WTC11 (cell line): ENCODE measurements around the gene KLK15.

Experiments used
- CBFB ChIP-seq: sonication (generic); formaldehyde crosslinking; IDR thresholded peaks from 2 replicates; pipeline ENCODE4 v1.8.1; 2022; ENCODE audit warnings: mild to moderate bottlenecking, low read depth, missing genetic modification reagents
- GABPB1 ChIP-seq: sonication (generic); formaldehyde crosslinking; IDR thresholded peaks from 2 replicates; pipeline ENCODE4 v1.8.1; 2023; ENCODE audit warnings: mild to moderate bottlenecking, missing genetic modification reagents
- IRF2 ChIP-seq: sonication (generic); formaldehyde crosslinking; IDR thresholded peaks from 2 replicates; pipeline ENCODE4 v1.8.0; 2022; ENCODE audit warnings: low read depth, missing genetic modification reagents, borderline replicate concordance
- JUN ChIP-seq: sonication (generic); formaldehyde crosslinking; IDR thresholded peaks from 2 replicates; pipeline ENCODE4 v1.8.0; 2023; ENCODE audit warnings: mild to moderate bottlenecking, missing genetic modification reagents
- KAT7 ChIP-seq: sonication (generic); formaldehyde crosslinking; IDR thresholded peaks from 2 replicates; pipeline ENCODE4 v1.8.1; 2023; ENCODE audit warnings: missing genetic modification reagents, mild to moderate bottlenecking, borderline replicate concordance
- TP53 ChIP-seq: sonication (generic); formaldehyde crosslinking; IDR thresholded peaks from 2 replicates; pipeline ENCODE4 v1.8.1; 2023; ENCODE audit warnings: mild to moderate bottlenecking, missing genetic modification reagents
- ZNF232 ChIP-seq: sonication (generic); formaldehyde crosslinking; IDR thresholded peaks from 2 replicates; pipeline ENCODE4 v1.8.0; 2022; ENCODE audit warnings: mild to moderate bottlenecking, missing genetic modification reagents
- ZNF263 ChIP-seq: sonication (generic); formaldehyde crosslinking; IDR thresholded peaks from 2 replicates; pipeline ENCODE4 v1.8.1; 2022; ENCODE audit warnings: low read depth, mild to moderate bottlenecking, moderate library complexity, missing genetic modification reagents
- TF ChIP-seq, protein P1 (sequence below): fragments of 200-600 bp; IDR thresholded peaks from 2 replicates; pipeline ENCODE4 v1.8.0; 2022; ENCODE audit warnings: antibody characterized with exemption
- TF ChIP-seq, protein P2 (sequence below): sonication (generic); formaldehyde crosslinking; IDR thresholded peaks from 2 replicates; pipeline ENCODE4 v1.8.0; 2022; ENCODE audit warnings: mild to moderate bottlenecking, missing genetic modification reagents
- TF ChIP-seq, protein P3 (sequence below): sonication (generic); formaldehyde crosslinking; IDR thresholded peaks from 2 replicates; pipeline ENCODE4 v1.8.1; 2023; ENCODE audit warnings: mild to moderate bottlenecking, missing genetic modification reagents, moderate library complexity
- TF ChIP-seq, protein P4 (sequence below): fragments of 250-450 bp; sonication (Bioruptor Pico); conservative IDR thresholded peaks from 2 replicates; pipeline ENCODE4 v1.9.0; 2021; ENCODE audit warnings: mild to moderate bottlenecking

DNA sequence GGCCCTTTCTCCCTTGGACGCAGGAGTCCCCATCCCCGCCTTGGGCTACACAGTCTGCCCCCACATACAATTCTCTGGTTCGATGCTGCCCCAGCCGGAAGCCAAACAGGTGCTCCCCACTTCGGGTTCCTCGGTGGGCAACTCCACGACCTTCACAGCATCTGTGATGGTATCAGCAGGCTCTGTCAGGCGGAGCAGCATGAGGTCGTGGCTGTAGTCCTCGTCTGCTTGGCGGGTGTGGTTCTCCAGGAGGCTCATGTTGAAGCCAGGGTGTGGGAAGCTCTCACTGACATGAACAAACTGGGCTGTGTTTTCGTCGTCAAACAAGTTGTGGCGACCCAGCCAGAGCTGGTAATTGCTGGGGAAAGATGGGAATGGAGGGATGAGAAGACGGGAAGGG lies 13.3 kb downstream of the KLK15 start:
- TF ChIP-seq, protein P1, sequence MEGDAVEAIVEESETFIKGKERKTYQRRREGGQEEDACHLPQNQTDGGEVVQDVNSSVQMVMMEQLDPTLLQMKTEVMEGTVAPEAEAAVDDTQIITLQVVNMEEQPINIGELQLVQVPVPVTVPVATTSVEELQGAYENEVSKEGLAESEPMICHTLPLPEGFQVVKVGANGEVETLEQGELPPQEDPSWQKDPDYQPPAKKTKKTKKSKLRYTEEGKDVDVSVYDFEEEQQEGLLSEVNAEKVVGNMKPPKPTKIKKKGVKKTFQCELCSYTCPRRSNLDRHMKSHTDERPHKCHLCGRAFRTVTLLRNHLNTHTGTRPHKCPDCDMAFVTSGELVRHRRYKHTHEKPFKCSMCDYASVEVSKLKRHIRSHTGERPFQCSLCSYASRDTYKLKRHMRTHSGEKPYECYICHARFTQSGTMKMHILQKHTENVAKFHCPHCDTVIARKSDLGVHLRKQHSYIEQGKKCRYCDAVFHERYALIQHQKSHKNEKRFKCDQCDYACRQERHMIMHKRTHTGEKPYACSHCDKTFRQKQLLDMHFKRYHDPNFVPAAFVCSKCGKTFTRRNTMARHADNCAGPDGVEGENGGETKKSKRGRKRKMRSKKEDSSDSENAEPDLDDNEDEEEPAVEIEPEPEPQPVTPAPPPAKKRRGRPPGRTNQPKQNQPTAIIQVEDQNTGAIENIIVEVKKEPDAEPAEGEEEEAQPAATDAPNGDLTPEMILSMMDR = no peak
- TF ChIP-seq ZNF263 (CRISPR knock-in tag) = no peak
- TF ChIP-seq CBFB = no peak
- no peak for TF ChIP-seq JUN (CRISPR knock-in tag)
- no peak for TF ChIP-seq GABPB1 (CRISPR knock-in tag)
- TF ChIP-seq, protein P2, sequence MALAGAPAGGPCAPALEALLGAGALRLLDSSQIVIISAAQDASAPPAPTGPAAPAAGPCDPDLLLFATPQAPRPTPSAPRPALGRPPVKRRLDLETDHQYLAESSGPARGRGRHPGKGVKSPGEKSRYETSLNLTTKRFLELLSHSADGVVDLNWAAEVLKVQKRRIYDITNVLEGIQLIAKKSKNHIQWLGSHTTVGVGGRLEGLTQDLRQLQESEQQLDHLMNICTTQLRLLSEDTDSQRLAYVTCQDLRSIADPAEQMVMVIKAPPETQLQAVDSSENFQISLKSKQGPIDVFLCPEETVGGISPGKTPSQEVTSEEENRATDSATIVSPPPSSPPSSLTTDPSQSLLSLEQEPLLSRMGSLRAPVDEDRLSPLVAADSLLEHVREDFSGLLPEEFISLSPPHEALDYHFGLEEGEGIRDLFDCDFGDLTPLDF (CRISPR knock-in tag) = no peak
- TF ChIP-seq, protein P3, sequence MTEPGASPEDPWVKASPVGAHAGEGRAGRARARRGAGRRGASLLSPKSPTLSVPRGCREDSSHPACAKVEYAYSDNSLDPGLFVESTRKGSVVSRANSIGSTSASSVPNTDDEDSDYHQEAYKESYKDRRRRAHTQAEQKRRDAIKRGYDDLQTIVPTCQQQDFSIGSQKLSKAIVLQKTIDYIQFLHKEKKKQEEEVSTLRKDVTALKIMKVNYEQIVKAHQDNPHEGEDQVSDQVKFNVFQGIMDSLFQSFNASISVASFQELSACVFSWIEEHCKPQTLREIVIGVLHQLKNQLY (CRISPR knock-in tag) = no peak
- no peak for TF ChIP-seq KAT7 (CRISPR knock-in tag)
- TF ChIP-seq, protein P4, sequence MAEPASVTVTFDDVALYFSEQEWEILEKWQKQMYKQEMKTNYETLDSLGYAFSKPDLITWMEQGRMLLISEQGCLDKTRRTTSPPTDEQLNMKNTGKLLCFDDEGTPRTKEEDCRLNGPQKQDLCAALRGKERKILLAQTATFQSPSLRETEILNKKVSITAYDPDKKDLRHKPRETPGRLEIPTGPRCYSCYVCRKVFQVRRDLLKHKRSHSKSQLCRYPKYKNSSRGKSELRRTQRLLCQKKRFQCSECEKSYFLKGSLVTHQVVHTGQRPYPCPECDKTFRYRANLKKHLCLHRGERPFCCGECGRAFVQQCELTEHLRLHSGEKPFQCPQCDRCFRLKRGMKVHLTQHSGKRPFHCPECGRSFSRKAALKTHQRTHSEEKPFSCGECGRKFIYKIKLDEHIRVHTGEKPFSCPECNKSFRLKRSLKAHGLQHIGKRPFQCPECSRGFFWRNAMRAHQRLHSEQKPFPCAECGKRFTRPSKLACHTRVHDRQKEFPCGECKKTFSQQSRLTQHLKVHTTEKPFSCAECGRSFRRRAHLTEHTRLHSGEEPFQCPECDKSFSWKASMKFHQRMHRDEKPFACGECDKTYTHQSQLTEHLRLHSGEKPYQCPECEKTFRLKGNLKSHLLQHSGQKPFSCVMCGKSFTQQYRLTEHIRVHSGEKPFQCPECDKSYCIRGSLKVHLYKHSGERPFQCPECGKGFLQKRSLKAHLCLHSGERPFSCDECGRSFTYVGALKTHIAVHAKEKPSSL (CRISPR knock-in tag) = no peak
- no peak for TF ChIP-seq IRF2 (CRISPR knock-in tag)
- TF ChIP-seq ZNF232 = no peak
- TF ChIP-seq TP53 (CRISPR knock-in tag) = no peak
